ENCODE data around the gene KRT85.
"Not testable (repeated sequence)": the region's sequence is repeated elsewhere in the genome, so short reads cannot be mapped to it uniquely, and the experiment has no call there.

The KRT85 gene

DNA sequence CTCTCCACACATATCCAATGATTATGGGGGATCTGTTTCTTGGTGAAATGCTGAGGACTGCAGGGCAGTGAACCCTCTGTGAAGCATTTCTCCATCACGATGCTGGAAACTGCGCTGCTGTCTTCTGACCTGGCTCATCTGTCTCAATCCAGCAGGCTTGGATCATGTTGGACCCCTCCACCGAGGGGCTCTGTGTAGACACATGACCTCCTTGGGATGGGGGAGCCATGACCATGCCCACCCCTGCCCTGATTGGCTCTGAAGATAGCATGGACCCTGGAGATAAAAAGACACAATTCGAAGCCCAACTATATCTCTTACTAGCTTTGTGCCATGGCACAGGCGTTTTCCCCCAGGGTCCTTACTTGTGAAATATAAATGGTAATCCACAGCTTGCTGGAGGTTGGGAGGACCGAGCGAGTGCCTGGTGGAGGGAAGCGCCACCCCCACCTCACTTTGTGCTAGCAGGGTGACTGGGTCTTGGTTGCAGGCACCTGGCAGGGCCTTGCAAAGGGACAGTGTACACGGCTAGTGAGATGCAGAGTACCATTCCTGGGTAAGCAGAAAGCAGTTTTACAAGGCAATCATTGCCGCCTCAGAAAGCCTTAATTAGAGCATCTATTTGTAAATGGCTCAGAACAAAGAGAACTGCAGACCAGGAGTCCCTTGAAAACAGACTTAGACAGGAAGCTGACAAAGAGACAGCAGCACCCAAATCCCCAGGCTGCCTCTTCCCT, 43.7 kb downstream of the KRT85 start:
- DNase-seq (ENCODE audit: low spot score), result no peak

- DNase-seq (ENCODE audit: low spot score), result no peak
Measured at GRCh38 chr12:52323001-52323400, 44.3 kb downstream of the KRT85 start.

- no peak for DNase-seq (ENCODE audit: low spot score)
Measured at GRCh38 chr12:52322069-52322468, 45.2 kb downstream of the KRT85 start.

DNA sequence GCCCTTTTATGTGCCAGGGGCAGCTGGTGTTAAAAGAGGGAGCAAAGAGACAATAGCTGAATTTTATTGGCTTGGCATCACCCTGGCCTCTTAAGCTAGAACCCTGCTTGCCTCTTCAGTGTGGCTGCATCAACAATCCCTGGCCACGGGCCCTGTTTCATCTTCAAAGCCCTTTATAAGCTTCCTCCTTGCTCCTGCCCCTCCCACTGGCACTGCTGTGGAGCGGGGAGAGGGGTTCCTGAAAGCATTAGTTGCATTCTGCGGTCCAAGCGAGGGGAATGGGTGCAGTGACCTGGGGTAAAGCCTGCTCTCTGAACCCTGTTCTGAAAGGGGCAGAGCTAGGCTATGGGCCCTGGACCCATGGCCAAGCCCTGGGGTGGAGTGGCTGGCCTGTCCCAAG, 45.9 kb downstream of the KRT85 start:
- no peak for DNase-seq (ENCODE audit: low spot score)

- no peak for DNase-seq (ENCODE audit: low spot score)
Measured at GRCh38 chr12:52320784-52321400, 46.4 kb downstream of the KRT85 start, which contains the start of gene KRT83. KRT83 (minus strand) TSS chr12:52321398; CDS start chr12:52321335, 63 bp downstream.

DNA sequence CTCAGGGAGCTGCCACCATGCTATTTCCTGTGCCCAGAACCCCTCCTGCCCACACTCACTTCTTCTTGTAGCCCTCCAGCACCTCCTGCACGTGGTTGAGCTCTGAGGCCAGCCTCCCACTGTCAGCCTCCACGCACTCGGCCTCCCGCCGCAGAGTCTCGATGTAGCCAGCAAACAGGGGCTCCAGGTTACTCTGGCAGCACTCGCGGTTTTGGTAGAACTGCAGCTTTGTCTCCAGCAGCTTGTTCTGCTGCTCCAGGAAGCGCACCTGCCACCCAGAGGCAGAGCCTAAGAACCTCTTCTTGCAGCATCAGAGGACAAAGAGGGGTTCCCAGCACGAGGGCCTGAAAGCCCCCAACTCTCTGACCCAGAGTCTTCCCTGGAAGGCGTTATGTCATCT, 48.2 kb downstream of the KRT85 start:
- no peak for DNase-seq (ENCODE audit: low spot score)

- no peak for DNase-seq (ENCODE audit: low spot score)
Measured at GRCh38 chr12:52318241-52318990, 48.9 kb downstream of the KRT85 start.

DNA sequence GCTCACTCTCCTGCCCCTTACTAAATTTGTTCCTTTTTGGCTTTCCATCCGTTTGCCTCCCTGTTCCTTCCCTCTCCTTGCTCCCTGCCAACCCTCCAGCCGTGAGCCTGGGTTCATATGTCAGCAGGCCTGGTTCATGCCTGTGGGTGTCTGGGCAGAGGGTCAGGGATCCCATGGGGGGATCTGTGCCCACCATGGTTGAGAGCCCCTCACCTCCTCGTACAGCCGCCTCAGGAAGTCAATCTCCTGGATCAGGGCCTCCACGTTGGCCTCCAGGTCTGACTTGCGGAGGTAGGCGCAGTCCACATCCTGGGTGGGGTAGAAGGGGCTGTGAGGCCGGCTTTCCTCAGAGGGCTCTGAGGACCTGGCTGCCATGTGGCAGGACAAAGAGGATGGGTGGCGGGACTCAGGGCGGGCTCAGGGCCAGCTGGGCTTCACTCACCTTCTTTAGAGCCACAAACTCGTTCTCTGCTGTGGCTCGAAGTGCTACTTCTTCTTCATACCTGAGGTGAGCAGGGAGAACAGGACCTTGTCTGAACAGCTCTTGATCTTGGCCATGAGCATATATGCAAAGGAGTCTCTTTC, 49.7 kb downstream of the KRT85 start:
- no peak for DNase-seq (ENCODE audit: low spot score)

DNA sequence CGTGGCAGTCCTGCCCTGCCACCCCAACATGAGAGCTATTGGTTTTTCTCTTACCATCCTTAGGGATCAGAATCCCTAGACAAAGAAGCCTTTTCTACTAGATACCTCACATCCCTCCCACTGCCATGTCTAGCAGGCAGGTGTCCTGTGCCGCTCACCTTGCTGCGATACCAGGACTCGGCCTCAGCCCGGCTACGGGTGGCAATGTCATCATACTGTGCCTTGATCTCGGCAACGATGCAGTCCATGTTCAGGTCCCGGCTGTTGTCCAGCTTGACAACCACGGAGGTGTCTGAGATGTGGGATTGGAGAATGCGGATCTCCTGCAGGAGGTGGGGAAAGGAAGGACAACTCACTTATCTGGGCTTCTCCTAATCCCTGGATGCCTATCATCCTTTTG, 50.6 kb downstream of the KRT85 start:
- no peak for DNase-seq (ENCODE audit: low spot score)

GRCh38 chr12:52316290-52316689, 51.0 kb downstream of the KRT85 start:
- DNase-seq (ENCODE audit: low spot score), result no peak

GRCh38 chr12:52315721-52316120, 51.6 kb downstream of the KRT85 start:
- not testable (repeated sequence) for DNase-seq (ENCODE audit: low spot score)

DNA sequence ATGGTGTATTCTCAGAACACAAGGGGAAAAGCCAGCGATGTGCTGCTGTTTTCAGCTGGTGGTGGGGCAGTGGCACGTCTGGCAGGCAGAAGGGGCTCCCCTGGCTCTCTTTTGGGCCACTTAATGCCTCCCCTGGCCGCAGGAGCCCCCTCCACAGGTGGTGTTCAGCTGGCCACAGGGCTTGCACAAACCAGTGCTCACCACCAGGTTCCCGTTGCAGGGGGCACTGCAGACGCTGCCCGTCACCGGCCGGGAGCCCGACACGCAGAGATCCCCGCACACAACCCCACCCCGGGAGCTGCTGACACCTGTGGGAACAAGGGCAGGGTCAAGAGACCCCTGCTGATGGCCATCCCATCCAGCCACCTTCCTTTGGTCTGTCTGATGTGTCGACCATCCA, 52.8 kb downstream of the KRT85 start:
- no peak for DNase-seq (ENCODE audit: low spot score)

GRCh38 chr12:52313926-52314325, 53.4 kb downstream of the KRT85 start:
- DNase-seq (ENCODE audit: low spot score), result no peak

DNA sequence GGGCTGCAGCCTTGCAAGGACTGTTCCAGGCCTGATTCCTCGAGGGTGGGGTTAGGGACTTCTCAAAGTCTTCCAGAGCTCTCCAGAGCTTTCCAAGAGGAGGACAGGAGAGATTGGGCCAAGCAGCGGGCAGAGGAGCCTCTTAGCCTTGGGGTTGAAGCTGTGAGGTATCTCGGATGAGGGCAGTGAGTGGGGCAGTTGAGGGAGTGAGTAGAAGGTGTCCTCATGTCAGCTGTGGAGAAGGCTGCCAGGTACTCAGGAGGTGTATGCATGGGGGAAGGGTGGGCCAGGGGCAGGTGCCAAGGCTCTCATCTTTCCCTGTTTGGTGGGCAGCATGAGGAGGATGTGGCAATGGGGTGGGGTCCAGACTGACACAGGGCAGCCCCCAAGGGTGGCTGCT, 53.8 kb downstream of the KRT85 start:
- no peak for DNase-seq (ENCODE audit: low spot score)

GRCh38 chr12:52312086-52312485, 55.2 kb downstream of the KRT85 start:
- DNase-seq (ENCODE audit: low spot score), result no peak

DNA sequence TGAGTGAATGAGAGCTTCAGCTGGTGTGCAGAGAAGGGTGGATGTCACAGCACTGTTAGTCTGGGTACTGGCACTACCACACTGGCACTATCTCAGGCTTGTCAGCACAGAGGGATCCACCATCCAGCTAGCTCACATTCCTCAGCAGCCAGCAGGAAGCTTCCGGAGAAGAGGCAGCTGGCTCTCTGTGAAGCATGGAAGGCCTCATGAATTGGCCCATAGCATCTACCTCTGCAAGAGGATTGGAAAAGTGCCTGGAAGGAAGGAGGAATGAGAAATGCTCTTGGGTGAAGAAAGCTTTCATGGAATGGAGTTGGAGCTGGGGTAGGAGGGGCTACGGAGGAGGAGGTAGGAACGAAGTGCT, 56.0 kb downstream of the KRT85 start:
- DNase-seq (ENCODE audit: low spot score), result no peak

DNA sequence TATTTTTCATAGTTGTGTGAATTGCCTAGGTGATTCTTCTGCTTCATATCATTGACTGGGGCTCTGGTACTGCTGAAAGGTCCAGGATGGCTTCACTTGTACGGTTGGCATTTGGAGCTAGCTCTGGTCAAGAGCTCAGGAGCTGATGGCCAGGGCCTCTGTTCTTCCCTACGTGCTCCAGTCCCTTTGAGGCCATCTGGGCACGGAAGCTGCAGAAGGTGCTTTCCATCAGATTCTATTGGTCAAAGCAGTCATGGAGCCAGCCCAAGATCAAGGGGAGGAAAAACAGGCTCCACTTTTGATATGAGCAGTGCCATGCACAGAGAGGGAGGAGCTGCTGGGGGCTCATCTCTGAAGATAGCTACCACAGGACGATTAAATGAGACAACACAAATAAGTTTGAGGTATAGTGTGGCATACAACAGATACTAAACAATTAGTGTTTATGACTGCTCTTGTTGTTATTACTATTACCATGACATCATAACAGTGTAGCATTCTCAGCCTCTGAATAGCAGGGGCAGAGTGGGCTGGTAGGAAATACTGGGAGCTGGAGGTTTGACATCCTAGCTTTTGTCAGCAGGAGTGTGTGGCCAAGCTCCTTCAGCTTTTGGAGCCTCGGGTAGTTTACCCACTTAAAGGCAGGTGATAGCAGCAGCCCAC, 56.5 kb downstream of the KRT85 start:
- DNase-seq (ENCODE audit: low spot score), result no peak

Data from RKO (cell line).